NCI-H2029 (cell line): ENCODE results near the gene TAS2R40.
A peak's percentile ranks its signal among the peaks of the same experiment; 100 is the strongest.
"Not testable (repeated sequence)": the region's sequence is repeated elsewhere in the genome, so short reads cannot be mapped to it uniquely, and the experiment has no call there.

Source experiments
- DNase-seq: peaks from one replicate; lab custom pipeline; 2025; lab: John Stamatoyannopoulos, UW

Gene TAS2R40

DNA sequence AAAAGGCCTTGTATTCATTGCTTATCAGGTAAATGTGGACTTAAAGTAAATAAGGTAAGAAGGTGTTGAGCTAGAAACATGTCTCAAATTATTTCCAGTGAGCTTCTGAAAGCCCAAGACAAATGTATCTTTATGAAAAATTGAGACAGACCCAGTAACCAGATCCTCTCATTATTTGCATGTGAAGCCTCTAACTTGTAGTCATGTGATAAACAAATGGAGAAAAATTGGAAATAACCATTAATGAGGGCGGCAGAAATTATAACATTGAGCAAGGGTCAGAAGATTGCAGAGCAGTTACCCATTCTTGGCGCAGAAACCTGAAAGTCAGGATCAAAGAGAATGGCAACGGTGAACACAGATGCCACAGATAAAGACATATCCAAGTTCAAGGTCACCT lies at the start of gene TAS2R40:
Gene TAS2R40 (plus strand): TSS at position 301 of the 400 bp plus-strand sequence. CDS start 42 bp downstream, at position 343.
- DNase-seq = no peak

GRCh38 chr7:143172354-143172753 lies 49.5 kb upstream of the TAS2R40 start:
- DNase-seq = peak; percentile 82

GRCh38 chr7:143176128-143176527 lies 45.7 kb upstream of the TAS2R40 start:
- DNase-seq = no peak

DNA sequence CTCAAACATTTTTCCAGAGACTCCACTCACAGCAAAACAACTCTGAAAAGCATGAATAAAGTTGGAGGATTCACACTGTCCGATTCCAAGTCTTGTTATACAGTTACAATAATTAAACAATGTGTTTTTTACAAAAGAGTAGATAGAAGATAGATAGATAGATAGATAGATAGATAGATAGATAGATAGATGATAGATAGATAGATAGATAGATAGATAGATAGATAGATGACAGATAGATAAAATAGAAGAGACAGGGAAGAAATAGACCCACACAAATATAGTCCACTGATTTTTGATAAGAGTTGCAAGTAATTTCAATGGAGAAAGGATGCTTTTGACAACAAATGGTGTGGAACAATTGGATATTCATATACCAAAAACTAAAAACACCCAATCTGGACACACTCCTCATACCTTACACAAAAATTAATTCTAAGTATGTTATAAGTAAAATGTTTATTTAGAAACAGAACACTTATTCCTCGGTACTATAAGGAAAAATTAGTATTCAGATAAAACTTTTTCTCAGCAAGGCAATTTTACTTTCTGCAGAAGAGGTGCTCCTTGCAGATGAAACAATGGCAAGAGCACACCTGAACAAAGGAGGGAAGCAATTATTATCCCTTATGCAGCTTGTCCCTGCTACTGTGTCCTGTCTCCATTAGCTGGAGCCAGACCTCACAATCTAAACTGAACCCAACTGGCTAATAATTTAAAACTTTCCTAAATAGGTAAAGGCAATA lies 44.3 kb upstream of the TAS2R40 start:
- no peak for DNase-seq

- not testable (repeated sequence) for DNase-seq
Measured at GRCh38 chr7:143180771-143181170, 41.1 kb upstream of the TAS2R40 start.

DNA sequence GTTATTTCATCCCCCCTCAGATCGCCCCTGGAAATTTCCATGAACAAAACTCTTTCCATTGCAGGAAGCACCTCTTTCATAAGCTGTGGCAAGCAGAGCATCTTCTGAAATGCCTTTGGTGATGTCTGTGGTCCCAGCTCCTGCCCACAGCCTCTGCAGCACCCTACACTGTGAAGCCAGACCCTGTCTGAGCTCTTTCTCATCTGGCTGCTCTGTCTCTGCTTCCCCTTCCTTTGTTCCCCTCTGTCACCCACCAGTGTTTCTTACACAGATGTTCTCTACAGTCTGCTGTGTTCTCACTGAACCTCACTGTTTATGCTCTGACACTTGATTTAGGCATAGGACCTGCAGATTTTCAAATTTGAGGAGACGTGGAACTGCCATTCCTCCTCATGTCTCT lies 40.5 kb upstream of the TAS2R40 start:
- DNase-seq = no peak

- no peak for DNase-seq
Measured at GRCh38 chr7:143183024-143183423, 38.8 kb upstream of the TAS2R40 start, which contains the start of gene TAS2R39. TAS2R39 (plus strand) TSS chr7:143183419; CDS start chr7:143183419, 0 bp downstream.

DNA sequence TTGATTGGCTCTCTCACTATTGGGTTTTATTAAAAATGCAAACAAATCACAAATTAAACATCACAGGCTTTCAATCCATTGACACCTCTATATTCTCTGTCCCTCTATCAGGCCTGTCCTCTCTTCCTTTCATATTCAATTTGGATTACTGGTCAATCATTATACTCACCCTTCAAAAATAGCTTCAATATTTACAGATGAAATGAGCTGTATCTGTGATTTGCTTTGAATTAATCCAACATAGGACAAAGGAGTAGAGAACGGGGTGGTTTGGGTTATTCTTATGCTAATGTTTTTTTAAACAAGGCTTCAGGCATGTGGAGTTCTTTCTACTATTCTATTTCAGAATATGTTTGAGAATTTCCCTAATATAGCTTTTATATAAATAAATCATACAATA lies 36.3 kb upstream of the TAS2R40 start:
- DNase-seq = no peak

DNA sequence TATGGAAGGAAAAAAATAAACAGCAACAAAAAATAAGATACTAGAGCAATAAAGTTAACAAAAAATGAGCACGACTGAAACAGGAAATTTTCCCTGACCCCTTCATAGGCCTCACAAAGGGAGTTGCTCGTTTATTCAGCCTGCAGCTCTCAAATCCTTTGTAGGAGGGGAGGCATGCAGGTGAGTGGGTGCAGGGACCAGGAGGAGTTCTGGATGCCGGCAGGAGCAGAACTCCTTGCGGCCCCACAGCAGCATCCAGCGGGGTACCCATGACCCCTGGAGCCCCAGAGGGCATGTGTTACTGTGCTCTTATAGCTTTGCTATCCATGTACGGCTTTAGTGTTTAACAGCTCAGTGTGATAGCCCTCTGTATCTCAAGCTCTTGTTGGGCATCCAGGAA lies 32.8 kb upstream of the TAS2R40 start:
- no peak for DNase-seq

DNA sequence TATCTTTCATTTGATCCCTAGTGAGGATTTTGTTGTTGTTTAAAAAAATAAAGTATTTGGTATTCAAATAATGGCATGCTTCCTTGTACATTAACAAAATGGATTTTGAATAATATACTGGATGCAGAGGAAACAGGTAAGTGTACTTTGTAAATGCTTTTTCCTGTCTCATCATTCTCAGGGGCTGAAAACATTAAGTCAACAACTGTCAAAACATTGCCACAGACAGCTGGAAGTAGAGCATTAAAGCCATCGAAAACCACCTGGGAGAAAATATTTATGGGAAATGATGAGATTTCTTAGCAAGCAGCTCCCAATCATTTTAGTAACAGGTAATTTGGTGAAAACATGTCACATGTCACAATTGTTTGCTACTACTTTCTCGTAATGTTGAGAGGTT lies 28.0 kb upstream of the TAS2R40 start:
- DNase-seq = no peak

GRCh38 chr7:143199040-143199439 lies 22.8 kb upstream of the TAS2R40 start:
- no peak for DNase-seq

GRCh38 chr7:143202161-143202560 lies 19.7 kb upstream of the TAS2R40 start:
- no peak for DNase-seq

- no peak for DNase-seq
Measured at GRCh38 chr7:143203386-143203785, 18.5 kb upstream of the TAS2R40 start.

GRCh38 chr7:143205560-143206293 lies 16.1 kb upstream of the TAS2R40 start:
- DNase-seq = no peak

DNA sequence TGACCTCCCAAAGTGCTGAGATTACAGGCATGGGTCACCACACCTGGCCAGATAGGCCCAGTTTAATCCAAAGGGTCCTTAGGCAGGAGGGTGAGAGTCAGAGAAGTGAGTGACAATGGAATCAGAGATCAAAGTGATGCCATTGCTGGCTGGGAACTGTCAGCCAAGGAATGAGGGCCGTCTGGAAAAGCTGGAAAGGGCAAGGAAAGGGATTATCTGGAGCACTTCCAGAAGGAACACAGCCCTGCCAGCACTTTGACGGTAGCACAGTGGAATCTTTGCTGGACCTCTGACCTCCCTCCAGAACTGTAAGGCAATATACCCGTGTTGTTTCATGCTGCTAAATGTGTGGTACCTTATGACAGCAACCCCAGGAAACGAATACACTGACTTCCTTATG lies 11.3 kb upstream of the TAS2R40 start:
- no peak for DNase-seq

DNA sequence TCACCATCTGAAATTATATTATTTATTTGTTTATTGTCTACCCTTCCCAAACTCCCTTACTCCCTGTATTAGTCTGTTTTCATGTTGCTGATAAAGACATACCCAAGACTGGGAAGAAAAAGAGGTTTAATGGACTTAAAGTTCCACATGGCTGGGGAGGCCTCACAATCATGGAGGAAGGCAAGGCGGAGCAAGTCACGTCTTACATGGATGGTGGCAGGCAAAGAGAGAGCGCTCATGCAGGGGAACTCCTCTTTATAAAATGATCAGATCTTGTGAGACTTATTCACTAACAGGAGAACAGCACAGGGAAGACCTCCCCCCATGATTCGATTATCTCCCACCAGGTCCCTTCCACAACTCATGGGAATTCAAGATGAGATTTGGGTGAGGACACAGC lies 8.4 kb upstream of the TAS2R40 start:
- DNase-seq = not testable (repeated sequence)

DNA sequence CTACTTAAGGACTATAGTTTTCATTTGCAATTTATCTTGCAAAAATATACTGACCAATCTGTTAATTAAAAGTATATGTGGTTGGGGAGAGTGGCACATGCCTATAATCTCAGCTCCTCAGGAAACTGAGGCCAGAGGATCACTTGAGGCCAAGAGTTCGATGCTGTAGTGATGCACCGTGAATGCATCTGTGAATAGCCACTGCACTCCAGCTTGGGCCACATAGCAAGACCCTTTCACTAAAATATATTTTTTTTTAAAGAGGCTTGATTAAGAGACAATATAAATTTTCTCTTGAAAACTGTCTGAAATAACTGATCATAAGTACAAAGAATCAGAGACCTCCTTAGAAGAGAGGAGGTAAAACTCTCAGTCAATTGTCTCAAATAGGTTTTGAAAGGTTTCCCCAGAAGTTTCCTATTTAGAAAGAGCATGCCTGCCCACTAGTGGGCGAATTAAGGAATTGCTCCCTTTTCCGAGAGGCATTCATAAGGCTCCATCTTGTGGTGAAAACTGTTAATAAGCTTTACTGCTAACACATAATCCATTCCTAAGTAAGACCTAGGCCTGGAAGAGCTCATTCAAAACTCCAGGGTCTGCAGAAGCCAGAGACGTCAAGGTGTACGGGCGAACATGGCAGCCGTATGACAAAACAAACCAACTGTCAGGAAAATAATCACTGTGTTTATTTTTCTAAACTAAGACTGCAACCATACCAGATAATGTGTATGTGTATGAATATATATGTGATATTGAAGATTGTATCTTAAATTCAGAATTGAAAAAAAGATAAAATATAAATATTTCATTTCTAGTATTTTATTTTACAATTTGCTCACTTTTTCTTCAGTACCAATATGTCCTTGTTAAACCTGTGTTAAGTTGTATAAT lies 6.8 kb upstream of the TAS2R40 start:
- peak; percentile 75 for DNase-seq

- no peak for DNase-seq
Measured at GRCh38 chr7:143216151-143216550, 5.7 kb upstream of the TAS2R40 start.

GRCh38 chr7:143216686-143217085 lies 5.2 kb upstream of the TAS2R40 start:
- DNase-seq = no peak

- DNase-seq = no peak
Measured at GRCh38 chr7:143217806-143218205, 4.0 kb upstream of the TAS2R40 start.

GRCh38 chr7:143221286-143221685 lies 551 bp upstream of the TAS2R40 start:
- DNase-seq = no peak

DNA sequence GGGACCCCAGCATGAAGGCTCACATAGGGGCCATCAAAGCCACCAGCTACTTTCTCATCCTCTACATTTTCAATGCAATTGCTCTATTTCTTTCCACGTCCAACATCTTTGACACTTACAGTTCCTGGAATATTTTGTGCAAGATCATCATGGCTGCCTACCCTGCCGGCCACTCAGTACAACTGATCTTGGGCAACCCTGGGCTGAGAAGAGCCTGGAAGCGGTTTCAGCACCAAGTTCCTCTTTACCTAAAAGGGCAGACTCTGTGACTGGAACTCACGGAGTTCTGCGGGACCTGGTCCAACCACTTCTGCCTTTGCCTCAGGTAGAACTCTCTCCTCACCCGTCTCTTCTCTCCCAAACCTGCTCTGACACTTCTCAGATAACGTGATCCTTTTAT lies 945 bp downstream of the TAS2R40 start:
- DNase-seq = no peak
